Suppressor macrophage treated with lipopolysaccharide for 1 hour (primary cell): Measurements from ENCODE around the gene COX17.

Experiments
- DNase-seq, 3 donors: peaks; one replicate each; pipeline ENCODE4 v3.0.0-alpha.2; 2020 to 2022

The COX17 gene

GRCh38 chr3:119643528-119643927 lies 33.7 kb downstream of the COX17 start:
- DNase-seq = peak; percentile 62 to 87 (median 82)

- DNase-seq = peak in 1 of 3 donors; percentile 16
Observed at GRCh38 chr3:119642746-119643473, 34.3 kb downstream of the COX17 start.

GRCh38 chr3:119641416-119641815 lies 35.8 kb downstream of the COX17 start:
- no peak for DNase-seq

GRCh38 chr3:119639494-119640350 lies 37.5 kb downstream of the COX17 start:
- peak; percentile 75 to 94 (median 90) for DNase-seq

- peak; percentile 81 to 97 (median 94) for DNase-seq
Observed at GRCh38 chr3:119637679-119638477, 39.3 kb downstream of the COX17 start.

- DNase-seq = peak in 2 of 3 donors; percentile 28 to 46
Observed at GRCh38 chr3:119636891-119637611, 40.2 kb downstream of the COX17 start.

- peak; percentile 58 to 81 (median 59) for DNase-seq
Observed at GRCh38 chr3:119636249-119636648, 41.0 kb downstream of the COX17 start.

GRCh38 chr3:119635719-119636118 lies 41.5 kb downstream of the COX17 start:
- DNase-seq = peak in 1 of 3 donors; percentile 13

- DNase-seq = no peak
Observed at GRCh38 chr3:119632829-119633228, 44.4 kb downstream of the COX17 start.

GRCh38 chr3:119632216-119632615 lies 45.0 kb downstream of the COX17 start:
- peak; percentile 46 to 52 (median 48) for DNase-seq

- no peak for DNase-seq
Observed at GRCh38 chr3:119631516-119631915, 45.7 kb downstream of the COX17 start.

GRCh38 chr3:119630880-119631329 lies 46.3 kb downstream of the COX17 start:
- peak in 1 of 3 donors; percentile 42 for DNase-seq

GRCh38 chr3:119630128-119630879 lies 46.9 kb downstream of the COX17 start:
- peak; percentile 83 to 93 (median 92) for DNase-seq

- peak; percentile 88 to 97 (median 95) for DNase-seq
Observed at GRCh38 chr3:119628816-119629445, 48.3 kb downstream of the COX17 start.

GRCh38 chr3:119628390-119628789 lies 48.8 kb downstream of the COX17 start:
- DNase-seq = peak; percentile 73 to 85 (median 83)

- DNase-seq = peak; percentile 91 to 94 (median 93)
Observed at GRCh38 chr3:119627461-119627860, 49.7 kb downstream of the COX17 start.

GRCh38 chr3:119626196-119626595 lies 51.0 kb downstream of the COX17 start:
- DNase-seq = peak; percentile 51 to 74 (median 64)

- no peak for DNase-seq
Observed at GRCh38 chr3:119625451-119626153, 51.6 kb downstream of the COX17 start.

- peak in 2 of 3 donors; percentile 43 to 55 for DNase-seq
Observed at GRCh38 chr3:119624002-119624720, 53.0 kb downstream of the COX17 start.
